Thoracic aorta (tissue), 2 donors: Measurements from ENCODE around the gene DHDH. TPM values are rescaled to one million over a fixed set of nuclear protein-coding genes. Genes with fewer than 3 reads are reported as not detected.

ENCODE experiments used
- ATAC-seq: fragments of 150-250 bp; one replicate; pipeline ENCODE4 v1.8.0; 2017; ENCODE audit warnings: low read depth; ENCODE audit not compliant: insufficient number of reproducible peaks, low FRiP score
- DNase-seq: peaks from one replicate; pipeline ENCODE4 v3.0.0-alpha.2; 2020; ENCODE audit warnings: low spot score
- H3K27ac ChIP-seq, 2 donors: fragments of 200-600 bp; sonication (generic); 1 replicate in 1 of 2; 2 replicates in 1 of 2; pipeline ENCODE4 v1.5.1; 2016; ENCODE audit warnings: mild to moderate bottlenecking in 2 of 2, moderate library complexity in 2 of 2
- H3K27me3 ChIP-seq: fragments of 200-600 bp; sonication (generic); replicated peaks from 2 replicates; pipeline ENCODE4 v1.6.0; 2016; ENCODE audit warnings: mild to moderate bottlenecking; ENCODE audit not compliant: insufficient read depth
- H3K36me3 ChIP-seq: fragments of 200-600 bp; sonication (generic); one replicate; pipeline ENCODE4 v1.5.1; 2016
- H3K4me1 ChIP-seq, 2 donors: fragments of 200-600 bp; sonication (generic); 1 replicate in 1 of 2; 2 replicates in 1 of 2; pipeline versions ENCODE4 v1.5.1 to v1.6.0; 2016; ENCODE audit warnings: low read depth in 2 of 2, mild to moderate bottlenecking in 1 of 2; ENCODE audit not compliant: control insufficient read depth in 1 of 2
- H3K4me3 ChIP-seq: fragments of 200-600 bp; sonication (generic); 2 replicates; pipeline ENCODE4 v1.5.1; 2016; ENCODE audit warnings: mild to moderate bottlenecking
- H3K9me3 ChIP-seq: fragments of 200-600 bp; sonication (generic); 2 replicates; pipeline ENCODE4 v1.5.1; 2016
- CTCF ChIP-seq: fragments of 200-600 bp; sonication (generic); IDR thresholded peaks from one replicate; pipeline ENCODE4 v1.5.1; 2019; ENCODE audit warnings: antibody characterized with exemption
- total RNA-seq, 2 donors: library from RNA; depleted of rRNA; stranded (reverse); fragments of >200 nt; gene quantifications; one replicate each; pipeline versions ENCODE4 v1.1.0 to v1.2.3, GENCODE V29; 2016

DHDH gene
- total RNA-seq, 2 donors from 2014 or later: 3.7 TPM; not detected in 1

GRCh38 chr19:48935864-48936263 lies 2.4 kb downstream of the DHDH start:
- Histone ChIP-seq H3K4me1 (peaks cover 0 to 7% of the 10 kb centered on the region in 2 donors), H3K36me3 (no peaks in the 10 kb centered on the region), H3K9me3 (peaks cover 2% of the 10 kb centered on the region), H3K27me3 (no peaks in the 10 kb centered on the region), H3K27ac (no peak overlapping the region), H3K4me3 (no peak overlapping the region)
- DNase-seq (no peak), ATAC-seq (no peak)
- no peak for TF ChIP-seq CTCF

- Histone ChIP-seq H3K4me1 (peaks cover 0 to 7% of the 10 kb centered on the region in 2 donors), H3K9me3 (peaks cover 6% of the 10 kb centered on the region), H3K36me3 (no peaks in the 10 kb centered on the region), H3K27me3 (no peaks in the 10 kb centered on the region), H3K4me3 (no peak overlapping the region), H3K27ac (no peak overlapping the region)
- DNase-seq (no peak), ATAC-seq (no peak)
- no peak for TF ChIP-seq CTCF
These were observed 4.8 kb downstream of the DHDH start for GRCh38 chr19:48938256-48938655.

GRCh38 chr19:48940902-48941301 lies 7.4 kb downstream of the DHDH start:
- ATAC-seq: no peak
- no peak for DNase-seq
- H3K4me3 ChIP-seq: no peak overlapping the region
- no peaks in the 10 kb centered on the region for H3K27me3 ChIP-seq
- H3K27ac ChIP-seq: no peak overlapping the region
- H3K4me1 ChIP-seq: no peaks in the 10 kb centered on the region
- TF ChIP-seq CTCF: no peak
- peaks cover 6% of the 10 kb centered on the region for H3K9me3 ChIP-seq
- no peaks in the 10 kb centered on the region for H3K36me3 ChIP-seq

- Histone ChIP-seq H3K27me3 (no peaks in the 10 kb centered on the region), H3K9me3 (peaks cover 6% of the 10 kb centered on the region), H3K27ac (no peak overlapping the region), H3K4me3 (no peak overlapping the region), H3K4me1 (no peaks in the 10 kb centered on the region), H3K36me3 (no peaks in the 10 kb centered on the region)
- DNase-seq (no peak), ATAC-seq (no peak)
- no peak for TF ChIP-seq CTCF
These were observed 9.6 kb downstream of the DHDH start for GRCh38 chr19:48943081-48943480.

GRCh38 chr19:48945415-48945814 lies 11.9 kb downstream of the DHDH start:
- no peaks in the 10 kb centered on the region for H3K36me3 ChIP-seq
- no peak overlapping the region for H3K27ac ChIP-seq
- no peak for ATAC-seq
- TF ChIP-seq CTCF: no peak
- H3K27me3 ChIP-seq: no peaks in the 10 kb centered on the region
- no peaks in the 10 kb centered on the region for H3K4me1 ChIP-seq
- no peak overlapping the region for H3K4me3 ChIP-seq
- peaks cover 6% of the 10 kb centered on the region for H3K9me3 ChIP-seq
- no peak for DNase-seq
